HTR-8/SVneo (cell line): ENCODE results near the gene ANAPC5.

Source experiments
- DNase-seq: peaks from one replicate; pipeline ENCODE4 v3.0.0; 2011; ENCODE audit warnings: low spot score, mixed read lengths; ENCODE audit not compliant: insufficient read length
- FAIRE-seq: peaks from 2 replicates; lab custom pipeline; 2011; peaks lifted over from hg19 to GRCh38; lab: Jason Lieb, UNC

ANAPC5 gene

GRCh38 chr12:121264135-121264534 lies 88.1 kb downstream of the ANAPC5 start:
- DNase-seq (no peak), FAIRE-seq (no peak)

- DNase-seq (no peak), FAIRE-seq (no peak)
Measured at GRCh38 chr12:121263206-121263935, 88.8 kb downstream of the ANAPC5 start.

GRCh38 chr12:121261398-121261797 lies 90.8 kb downstream of the ANAPC5 start:
- FAIRE-seq: no peak
- no peak for DNase-seq

- FAIRE-seq: no peak
- no peak for DNase-seq
Measured at GRCh38 chr12:121260091-121260490, 92.1 kb downstream of the ANAPC5 start.

- no peak for FAIRE-seq
Measured at GRCh38 chr12:121259074-121259473, 93.1 kb downstream of the ANAPC5 start.

More at GRCh38 chr12:121259074-121259473, 93.1 kb downstream of the ANAPC5 start:
- DNase-seq: no peak
